ENCODE data around the gene ARPC1B.
"Not testable (repeated sequence)": the region's sequence is repeated elsewhere in the genome, so short reads cannot be mapped to it uniquely, and the experiment has no call there.

- not testable (repeated sequence) for TF ChIP-seq CTCF (conservative IDR thresholded peaks at IDR 0.05; ENCODE audit: low read length); EZH2phosphoT487 (IDR thresholded peaks at IDR 0.05; ENCODE audit: borderline replicate concordance)
Observed at GRCh38 chr7:99350641-99351040, 23.9 kb upstream of the ARPC1B start.
